Colon (tissue), 2 donors: Measurements from ENCODE around the gene SPNS3.

Experiments
- FAIRE-seq: peaks from 2 replicates; lab custom pipeline; 2012; peaks lifted over from hg19 to GRCh38; lab: Jason Lieb, UNC
- donor health status: control.
- donor health status: control.

The SPNS3 gene

GRCh38 chr17:4509923-4510617 is 76.3 kb downstream of the SPNS3 start:
- FAIRE-seq, result no peak

- FAIRE-seq, result no peak
Measured at GRCh38 chr17:4510618-4510941, 76.8 kb downstream of the SPNS3 start.

GRCh38 chr17:4511199-4511932 is 77.6 kb downstream of the SPNS3 start:
- FAIRE-seq, result no peak

GRCh38 chr17:4512156-4513112 is 78.7 kb downstream of the SPNS3 start:
- no peak for FAIRE-seq

- FAIRE-seq, result no peak
Measured at GRCh38 chr17:4513113-4514032, 79.6 kb downstream of the SPNS3 start.

GRCh38 chr17:4514206-4514605 is 80.5 kb downstream of the SPNS3 start:
- FAIRE-seq, result no peak

GRCh38 chr17:4514779-4515178 is 81.0 kb downstream of the SPNS3 start:
- no peak for FAIRE-seq

GRCh38 chr17:4515501-4515900 is 81.8 kb downstream of the SPNS3 start:
- FAIRE-seq, result no peak

GRCh38 chr17:4516735-4517134 is 83.0 kb downstream of the SPNS3 start:
- no peak for FAIRE-seq

- FAIRE-seq, result no peak
Measured at GRCh38 chr17:4518901-4519300, 85.2 kb downstream of the SPNS3 start.

GRCh38 chr17:4519361-4519788 is 85.6 kb downstream of the SPNS3 start:
- FAIRE-seq, result no peak

- FAIRE-seq, result no peak
Measured at GRCh38 chr17:4520060-4520893, 86.5 kb downstream of the SPNS3 start.

GRCh38 chr17:4520894-4521600 is 87.3 kb downstream of the SPNS3 start:
- FAIRE-seq, result no peak

GRCh38 chr17:4522661-4523060 is 88.9 kb downstream of the SPNS3 start:
- FAIRE-seq, result no peak

- FAIRE-seq, result no peak
Measured at GRCh38 chr17:4523946-4524345, 90.2 kb downstream of the SPNS3 start.

GRCh38 chr17:4525691-4526397 is 92.1 kb downstream of the SPNS3 start:
- FAIRE-seq, result no peak

- no peak for FAIRE-seq
Measured at GRCh38 chr17:4527134-4527533, 93.4 kb downstream of the SPNS3 start.

GRCh38 chr17:4527566-4528125 is 93.9 kb downstream of the SPNS3 start:
- FAIRE-seq, result no peak

- no peak for FAIRE-seq
Measured at GRCh38 chr17:4529533-4530152, 95.9 kb downstream of the SPNS3 start.
